Smooth muscle cell (in vitro differentiated cells): ENCODE results near the gene STK36. TPM values are rescaled to one million over a fixed set of nuclear protein-coding genes. Genes with fewer than 3 reads are reported as not detected.

ENCODE experiments used
- DNase-seq: peaks from one replicate; lab custom pipeline; 2025; ENCODE audit not compliant: unreplicated experiment; lab: John Stamatoyannopoulos, UW
- H2AFZ ChIP-seq: fragments of 200-600 bp; sonication (generic); 2 replicates; pipeline ENCODE4 v1.6.0; 2016; ENCODE audit warnings: antibody characterized with exemption, low read depth, mild to moderate bottlenecking
- H3F3A ChIP-seq: fragments of 200-600 bp; sonication (generic); 2 replicates; pipeline ENCODE4 v1.6.0; 2017; ENCODE audit warnings: antibody characterized with exemption, low read depth
- H3K27ac ChIP-seq: fragments of 200-600 bp; sonication (generic); 2 replicates; pipeline ENCODE4 v1.5.1; 2016; ENCODE audit warnings: low read depth, mild to moderate bottlenecking
- H3K27me3 ChIP-seq: fragments of 200-600 bp; sonication (generic); 2 replicates; pipeline ENCODE4 v1.6.1; 2016; ENCODE audit warnings: low read depth, mild to moderate bottlenecking
- H3K36me3 ChIP-seq: fragments of 200-600 bp; sonication (generic); 2 replicates; pipeline ENCODE4 v1.5.1; 2016; ENCODE audit warnings: low read depth
- H3K4me1 ChIP-seq: fragments of 200-600 bp; sonication (generic); 2 replicates; pipeline ENCODE4 v1.5.1; 2016; ENCODE audit warnings: low read depth
- H3K4me2 ChIP-seq: fragments of 200-600 bp; sonication (generic); 2 replicates; pipeline ENCODE4 v1.6.0; 2016; ENCODE audit warnings: mild to moderate bottlenecking
- H3K4me3 ChIP-seq: fragments of 200-600 bp; sonication (generic); 2 replicates; pipeline ENCODE4 v1.5.1; 2016; ENCODE audit warnings: mild to moderate bottlenecking
- H3K79me2 ChIP-seq: fragments of 200-600 bp; sonication (generic); 2 replicates; pipeline ENCODE4 v1.6.0; 2016; ENCODE audit warnings: low read depth, mild to moderate bottlenecking
- H3K9ac ChIP-seq: fragments of 200-600 bp; sonication (generic); 2 replicates; pipeline ENCODE4 v1.6.0; 2016; ENCODE audit warnings: low read depth
- H3K9me3 ChIP-seq: fragments of 200-600 bp; sonication (generic); replicated peaks from 2 replicates; pipeline ENCODE4 v1.5.1; 2016; ENCODE audit warnings: low read depth
- H4K20me1 ChIP-seq: fragments of 200-600 bp; sonication (generic); 2 replicates; pipeline ENCODE4 v1.6.0; 2016; ENCODE audit warnings: low read depth
- CTCF ChIP-seq: fragments of 200-600 bp; sonication (generic); IDR thresholded peaks from 2 replicates; pipeline ENCODE4 v1.5.1; 2017; ENCODE audit warnings: borderline replicate concordance, mild to moderate bottlenecking, antibody characterized with exemption; ENCODE audit not compliant: insufficient read depth, poor library complexity, severe bottlenecking
- WGBS: methylation state at CpG from one replicate; pipeline ENCODE4 v1.1.7; 2016; ENCODE audit warnings: low lambda C conversion rate; 5-methylcytosine and 5-hydroxymethylcytosine counted together
- polyA plus RNA-seq: library from polyadenylated mRNA; unstranded; fragments of >200 nt; fragmentation: Nextera tagmentation; extraction: Ambion mirVana; gene quantifications from 2 replicates; pipeline ENCODE4 v1.2.1, GENCODE V29; 2016
- total RNA-seq: library from RNA; depleted of rRNA; stranded (reverse); fragments of >200 nt; gene quantifications from 2 replicates; pipeline ENCODE4 v1.2.3, GENCODE V29; 2014

The STK36 gene
- total and polyA plus RNA-seq, 2 experiments from 2014 or later, result 18.8 to 22.7 TPM

GRCh38 chr2:218748741-218749441 is 77.0 kb downstream of the STK36 start:
- 97% methylated on average over 8 of the region's 8 CpGs for WGBS

More at GRCh38 chr2:218748741-218749441, 77.0 kb downstream of the STK36 start:
- Histone ChIP-seq H3K79me2 (no peaks in the 10 kb centered on the region), H2AFZ (no peak overlapping the region), H3K27me3 (no peaks in the 10 kb centered on the region), H3K36me3 (peaks cover 20% of the 10 kb centered on the region), H4K20me1 (no peaks in the 10 kb centered on the region), H3K9ac (no peak overlapping the region), H3K4me1 (no peaks in the 10 kb centered on the region), H3K4me3 (no peak overlapping the region), H3K4me2 (no peak overlapping the region), H3K9me3 (no peaks in the 10 kb centered on the region), H3K27ac (no peak overlapping the region), H3F3A (no peaks in the 10 kb centered on the region)
- no peak for DNase-seq
- no peak for TF ChIP-seq CTCF

Other genes starting within 250 kb of the STK36 start
- gene USP37, start 103.7 kb upstream of the STK36 start, total RNA-seq, result 10.8 and 14.2 TPM in 2 replicates
- gene USP37, start 103.7 kb upstream of the STK36 start, polyA plus RNA-seq, result 3.6 and 4.2 TPM in 2 replicates
- 47.2 and 57.8 TPM in 2 replicates for gene CNOT9, start 103.2 kb upstream of the STK36 start, total RNA-seq
- gene CNOT9, start 103.2 kb upstream of the STK36 start, polyA plus RNA-seq, result 16.5 and 26.0 TPM in 2 replicates
- gene PLCD4, start 64.2 kb upstream of the STK36 start, total RNA-seq, result 0.18 TPM in 2 replicates
- 0.63 and 2.5 TPM in 2 replicates for gene PLCD4, start 64.2 kb upstream of the STK36 start, polyA plus RNA-seq
- gene ZNF142, start 12.5 kb upstream of the STK36 start, total RNA-seq, result 3.9 and 5.8 TPM in 2 replicates
- 6.9 and 7.3 TPM in 2 replicates for gene ZNF142, start 12.5 kb upstream of the STK36 start, polyA plus RNA-seq
- gene BCS1L, start 12.4 kb upstream of the STK36 start, total RNA-seq, result 23.8 and 44.3 TPM in 2 replicates
- gene BCS1L, start 12.4 kb upstream of the STK36 start, polyA plus RNA-seq, result 39.5 and 41.1 TPM in 2 replicates
- gene RNF25, start 84 bp upstream of the STK36 start, total RNA-seq, result 43.1 and 44.3 TPM in 2 replicates
- gene RNF25, start 84 bp upstream of the STK36 start, polyA plus RNA-seq, result 33.5 and 36.1 TPM in 2 replicates
- 21.5 and 38.3 TPM in 2 replicates for gene TTLL4, start 38.7 kb downstream of the STK36 start, total RNA-seq
- 22.5 and 24.3 TPM in 2 replicates for gene TTLL4, start 38.7 kb downstream of the STK36 start, polyA plus RNA-seq
- 9.6 and 11.2 TPM in 2 replicates for gene CYP27A1, start 110.1 kb downstream of the STK36 start, total RNA-seq
- 11.5 and 14.9 TPM in 2 replicates for gene CYP27A1, start 110.1 kb downstream of the STK36 start, polyA plus RNA-seq
- not detected in 2 replicates for gene PRKAG3, start 159.7 kb downstream of the STK36 start, total RNA-seq
- not detected in 2 replicates for gene PRKAG3, start 159.7 kb downstream of the STK36 start, polyA plus RNA-seq
- 9.3 and 12.1 TPM in 2 replicates for gene WNT6, start 187.7 kb downstream of the STK36 start, total RNA-seq
- 7.9 and 44.6 TPM in 2 replicates for gene WNT6, start 187.7 kb downstream of the STK36 start, polyA plus RNA-seq
- gene WNT10A, start 208.8 kb downstream of the STK36 start, total RNA-seq, result 3.5 and 3.6 TPM in 2 replicates
- gene WNT10A, start 208.8 kb downstream of the STK36 start, polyA plus RNA-seq, result 2.3 and 21.2 TPM in 2 replicates